Daoy (cell line): ENCODE results near the gene PPP1R9B. TPM values are rescaled to one million over a fixed set of nuclear protein-coding genes. Genes with fewer than 3 reads are reported as not detected.

Experiments used
- DNase-seq: peaks from one replicate; pipeline ENCODE4 v3.0.0-alpha.2; 2015; ENCODE audit warnings: low read depth
- total RNA-seq: library from RNA; depleted of rRNA; stranded (reverse); fragments of >200 nt; shearing (Covaris generic); gene quantifications from 2 replicates; pipeline ENCODE4 v1.2.3, GENCODE V29; 2014; rRNA removed

Gene PPP1R9B
- total RNA-seq, 1 experiment from 2014 or later: 36.3 TPM

DNA sequence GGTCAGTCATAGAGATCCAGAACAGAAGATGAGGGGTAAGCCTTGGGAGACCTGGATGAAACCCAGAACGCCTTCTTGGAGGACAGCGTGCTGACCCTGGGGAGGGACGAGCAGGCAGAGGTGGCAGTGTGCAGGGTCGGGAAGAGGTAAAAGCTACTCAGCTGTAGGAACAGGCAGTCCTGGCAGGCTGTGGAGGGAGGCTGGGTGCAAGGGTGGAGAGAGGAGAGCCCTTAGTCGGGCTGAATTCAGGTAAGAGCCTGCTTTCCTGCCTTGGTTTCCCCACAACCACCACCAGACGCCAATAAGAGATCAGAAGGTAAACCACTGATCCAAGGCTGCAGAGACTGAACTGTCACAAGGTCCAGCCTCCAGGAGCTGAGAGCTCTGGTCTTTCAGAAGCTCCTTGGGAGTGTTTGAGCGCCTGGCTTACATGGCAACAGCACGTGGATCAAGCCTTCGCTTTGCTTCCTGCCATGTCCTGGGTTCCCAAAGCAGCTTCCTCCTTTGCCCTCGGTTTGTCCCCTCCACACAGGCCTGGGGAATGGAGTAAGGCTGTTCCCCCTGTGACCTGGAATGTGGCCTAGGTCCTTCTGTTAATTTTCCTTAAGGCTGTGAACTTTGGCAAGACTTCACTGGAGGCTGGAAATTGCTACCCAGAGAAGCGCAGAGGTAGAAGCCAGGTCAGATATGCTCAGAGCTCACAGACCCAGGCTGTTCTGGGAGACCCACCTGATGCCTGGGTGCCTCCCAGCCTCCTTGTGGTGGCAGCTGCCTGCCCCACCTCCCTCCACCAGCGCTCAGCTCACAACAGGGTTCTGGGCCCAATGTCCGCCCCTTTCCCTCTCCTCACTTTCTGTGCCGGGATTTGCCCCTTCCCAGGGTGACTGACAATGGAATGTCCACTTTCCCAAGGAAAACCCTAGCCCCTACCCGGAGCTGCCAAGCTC is 59.2 kb downstream of the PPP1R9B start:
- no peak for DNase-seq

DNA sequence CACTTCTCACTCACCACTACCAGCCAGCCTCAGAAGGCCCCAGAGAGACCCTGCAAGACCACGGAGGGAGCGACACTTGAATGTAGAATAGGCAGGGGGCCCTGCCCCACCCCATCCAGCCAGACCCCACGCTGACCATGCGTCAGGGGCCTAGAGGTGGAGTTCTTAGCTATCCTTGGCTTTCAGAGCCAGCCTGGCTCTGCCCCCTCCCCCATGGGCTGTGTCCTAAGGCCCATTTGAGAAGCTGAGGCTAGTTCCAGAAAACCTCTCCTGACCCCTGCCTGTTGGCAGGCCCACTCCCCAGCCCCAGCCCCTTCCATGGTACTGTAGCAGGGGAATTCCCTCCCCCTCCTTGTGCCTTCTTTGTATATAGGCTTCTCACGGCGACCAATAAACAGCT is 60.4 kb downstream of the PPP1R9B start:
- DNase-seq: no peak

DNA sequence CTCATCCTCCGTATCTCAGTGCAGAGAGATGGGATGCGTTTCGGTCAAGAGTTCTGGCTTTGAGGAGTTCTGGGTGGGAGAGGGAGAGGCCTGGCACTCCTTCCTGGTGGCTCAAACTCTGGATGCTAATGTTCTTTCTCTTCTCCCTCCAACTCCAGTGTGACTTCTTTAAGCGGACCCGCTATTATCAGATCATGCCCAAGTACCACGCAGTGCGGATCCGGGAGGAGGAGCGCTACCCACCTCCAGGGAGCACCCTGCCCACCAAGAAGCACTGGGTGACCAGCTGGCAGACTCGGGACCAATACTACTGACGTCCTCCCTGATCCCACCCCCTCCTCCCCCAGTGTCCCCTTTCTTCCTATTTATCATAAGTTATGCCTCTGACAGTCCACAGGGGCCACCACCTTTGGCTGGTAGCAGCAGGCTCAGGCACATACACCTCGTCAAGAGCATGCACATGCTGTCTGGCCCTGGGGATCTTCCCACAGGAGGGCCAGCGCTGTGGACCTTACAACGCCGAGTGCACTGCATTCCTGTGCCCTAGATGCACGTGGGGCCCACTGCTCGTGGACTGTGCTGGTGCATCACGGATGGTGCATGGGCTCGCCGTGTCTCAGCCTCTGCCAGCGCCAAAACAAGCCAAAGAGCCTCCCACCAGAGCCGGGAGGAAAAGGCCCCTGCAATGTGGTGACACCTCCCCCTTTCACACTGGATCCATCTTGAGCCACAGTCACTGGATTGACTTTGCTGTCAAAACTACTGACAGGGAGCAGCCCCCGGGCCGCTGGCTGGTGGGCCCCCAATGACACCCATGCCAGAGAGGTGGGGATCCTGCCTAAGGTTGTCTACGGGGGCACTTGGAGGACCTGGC is 61.3 kb downstream of the PPP1R9B start:
- no peak for DNase-seq

DNA sequence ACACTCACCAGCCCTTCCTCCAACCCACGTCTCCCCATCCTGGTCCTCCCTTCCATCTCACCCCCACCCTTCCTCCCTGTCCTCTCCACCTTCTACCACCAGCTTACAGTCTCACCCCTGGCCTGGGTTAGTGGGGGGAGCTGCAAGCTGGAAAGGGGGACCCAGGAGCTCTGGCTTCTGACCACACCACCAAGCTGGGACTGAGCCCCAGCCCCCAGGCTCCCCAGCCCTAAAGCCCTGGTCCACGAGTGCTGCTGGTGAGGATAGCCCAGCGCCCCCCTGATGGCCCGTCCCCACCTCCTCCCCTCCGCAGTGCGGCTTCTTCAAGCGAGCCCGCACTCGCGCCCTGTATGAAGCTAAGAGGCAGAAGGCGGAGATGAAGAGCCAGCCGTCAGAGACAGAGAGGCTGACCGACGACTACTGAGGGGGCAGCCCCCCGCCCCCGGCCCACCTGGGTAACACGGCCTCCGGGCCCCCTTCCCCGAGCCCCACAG is 62.5 kb downstream of the PPP1R9B start:
- no peak for DNase-seq

DNA sequence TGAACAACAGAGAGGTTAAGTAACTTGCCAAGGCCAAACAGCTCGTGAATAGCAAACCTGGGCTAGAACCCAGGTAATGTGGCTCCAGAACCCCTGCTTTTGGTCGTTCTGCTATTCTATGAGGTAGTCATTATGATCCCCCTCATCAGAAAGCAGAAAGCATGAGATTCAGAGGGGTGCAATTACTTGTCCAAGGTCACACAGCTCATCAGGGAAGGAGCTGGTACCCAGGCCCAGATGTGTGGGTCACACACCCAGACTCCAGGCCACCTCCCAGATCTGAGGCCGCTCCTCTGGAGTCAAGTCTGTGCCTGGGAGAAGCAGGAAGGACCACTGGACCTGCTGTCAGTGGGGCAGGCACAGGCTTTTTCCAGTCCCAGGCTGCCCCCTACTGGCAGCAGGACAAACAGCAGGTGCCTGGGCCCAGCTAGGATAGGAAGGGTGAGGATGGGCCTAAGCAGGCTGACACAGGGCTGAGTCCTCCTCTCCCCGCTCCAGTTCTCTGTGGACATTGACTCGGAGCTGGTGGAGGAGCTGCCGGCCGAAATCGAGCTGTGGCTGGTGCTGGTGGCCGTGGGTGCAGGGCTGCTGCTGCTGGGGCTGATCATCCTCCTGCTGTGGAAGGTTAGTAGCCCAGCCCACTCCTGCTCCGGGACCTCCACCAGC is 63.1 kb downstream of the PPP1R9B start:
- peak; percentile 60 for DNase-seq

Other genes with a start within 250 kb of the PPP1R9B start
- 0.11 TPM in 1 of 2 replicates, not detected in the other for gene DLX4, start 181.5 kb downstream of the PPP1R9B start, total RNA-seq
- not detected in 2 replicates for gene DLX3, start 155.5 kb downstream of the PPP1R9B start, total RNA-seq
- gene ITGA3, start 94.6 kb downstream of the PPP1R9B start, total RNA-seq: 70.8 and 76.5 TPM in 2 replicates
- gene PDK2, start 55.3 kb downstream of the PPP1R9B start, total RNA-seq: 4.5 and 5.7 TPM in 2 replicates
- gene SAMD14, start 20.5 kb downstream of the PPP1R9B start, total RNA-seq: 1.7 and 2.6 TPM in 2 replicates
- gene SGCA, start 15.3 kb upstream of the PPP1R9B start, total RNA-seq: 0.51 and 1.3 TPM in 2 replicates
- 288 and 336 TPM in 2 replicates for gene COL1A1, start 51.0 kb upstream of the PPP1R9B start, total RNA-seq
- gene TMEM92, start 123.8 kb upstream of the PPP1R9B start, total RNA-seq: 1.7 and 6.7 TPM in 2 replicates
- 12.5 and 15.6 TPM in 2 replicates for gene XYLT2, start 195.4 kb upstream of the PPP1R9B start, total RNA-seq
- gene MRPL27, start 222.5 kb upstream of the PPP1R9B start, total RNA-seq: 81.0 and 97.9 TPM in 2 replicates
- 9.2 and 15.4 TPM in 2 replicates for gene EME1, start 222.6 kb upstream of the PPP1R9B start, total RNA-seq
- gene LRRC59, start 246.8 kb upstream of the PPP1R9B start, total RNA-seq: 151 and 155 TPM in 2 replicates